COLO668 (cell line): ENCODE data around the gene NRP1.
"Not testable (repeated sequence)": the region's sequence is repeated elsewhere in the genome, so short reads cannot be mapped to it uniquely, and the experiment has no call there.

ENCODE experiments used
- DNase-seq: peaks from one replicate; lab custom pipeline; 2025; ENCODE audit not compliant: unreplicated experiment; lab: John Stamatoyannopoulos, UW

NRP1 gene

GRCh38 chr10:33154590-33154989 lies 179.9 kb downstream of the NRP1 start:
- DNase-seq, result no peak

DNA sequence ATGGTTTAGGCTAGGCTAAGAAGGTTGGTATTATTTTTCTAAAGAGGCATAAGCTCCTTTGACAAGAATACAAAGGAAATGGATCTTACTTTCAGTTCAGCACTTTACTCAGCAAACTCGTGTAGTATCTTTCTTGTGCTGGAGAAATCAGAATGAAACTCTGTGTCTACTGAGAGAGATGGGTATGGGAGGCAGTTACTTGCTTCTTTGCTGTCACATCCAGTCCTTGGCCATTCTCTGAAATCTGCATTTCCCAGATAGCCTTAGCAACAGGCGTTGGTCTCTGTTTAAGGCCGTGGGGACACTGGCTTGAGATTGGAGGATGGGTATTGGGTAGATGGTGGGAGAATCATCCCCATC lies 180.5 kb downstream of the NRP1 start:
- no peak for DNase-seq

DNA sequence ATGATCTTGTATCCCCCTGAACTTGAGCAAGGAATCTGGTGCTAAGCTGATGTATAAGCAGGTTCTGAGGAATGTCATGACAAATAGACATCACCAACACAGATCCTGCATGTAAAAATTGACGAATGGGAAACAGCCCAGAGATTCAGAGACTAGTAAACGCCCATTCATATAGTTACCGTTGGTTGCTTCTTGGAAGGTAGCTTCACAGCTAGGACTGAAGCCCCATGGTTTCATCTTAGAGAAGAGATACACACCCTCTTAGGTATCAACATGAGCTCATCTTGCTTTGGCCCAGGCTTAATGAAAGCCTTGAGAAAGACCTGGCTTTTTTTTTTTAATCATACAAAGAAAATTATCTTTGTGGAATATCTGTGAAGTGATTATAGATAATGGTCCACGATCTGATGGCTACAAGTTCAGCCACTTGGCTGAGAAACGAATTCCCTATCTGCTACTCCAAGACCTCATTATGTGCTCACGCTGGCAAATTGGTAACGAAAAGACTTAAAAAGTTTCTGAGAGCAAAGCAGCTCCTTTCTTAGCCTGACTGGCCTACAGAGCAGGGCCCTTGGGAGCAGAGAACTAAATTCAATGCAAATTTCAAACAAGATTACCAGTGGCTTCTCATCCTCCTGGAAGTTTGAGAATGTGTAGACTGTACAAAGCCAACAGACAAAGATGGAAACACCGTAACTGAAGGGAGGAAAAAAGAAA lies 181.1 kb downstream of the NRP1 start:
- DNase-seq, result no peak

GRCh38 chr10:33152750-33153149 lies 181.7 kb downstream of the NRP1 start:
- DNase-seq, result no peak

- DNase-seq, result no peak
These were observed 182.3 kb downstream of the NRP1 start for GRCh38 chr10:33152146-33152545.

GRCh38 chr10:33151344-33151864 lies 183.1 kb downstream of the NRP1 start:
- no peak for DNase-seq

- no peak for DNase-seq
These were observed 183.6 kb downstream of the NRP1 start for GRCh38 chr10:33150889-33151288.

DNA sequence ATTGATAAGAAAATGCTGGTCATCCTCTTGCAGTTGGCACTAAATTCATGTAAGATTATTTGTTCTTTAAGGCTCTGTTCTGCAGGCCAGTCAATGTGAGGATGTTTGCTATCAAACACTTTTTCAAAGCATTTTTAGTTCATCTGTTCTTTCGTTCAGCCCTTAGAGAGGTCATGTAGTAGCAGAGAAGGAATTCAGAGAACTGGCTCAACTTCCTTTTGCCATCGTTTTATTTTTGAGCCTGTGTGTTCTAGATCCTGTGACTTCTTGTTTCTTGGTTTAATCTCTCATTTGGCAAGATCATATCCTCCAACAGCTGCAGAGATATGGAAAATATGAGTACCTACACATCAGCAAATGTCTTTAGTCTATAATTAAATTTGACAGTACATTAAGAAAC lies 184.3 kb downstream of the NRP1 start:
- DNase-seq, result no peak

GRCh38 chr10:33147013-33147310 lies 187.5 kb downstream of the NRP1 start:
- no peak for DNase-seq

DNA sequence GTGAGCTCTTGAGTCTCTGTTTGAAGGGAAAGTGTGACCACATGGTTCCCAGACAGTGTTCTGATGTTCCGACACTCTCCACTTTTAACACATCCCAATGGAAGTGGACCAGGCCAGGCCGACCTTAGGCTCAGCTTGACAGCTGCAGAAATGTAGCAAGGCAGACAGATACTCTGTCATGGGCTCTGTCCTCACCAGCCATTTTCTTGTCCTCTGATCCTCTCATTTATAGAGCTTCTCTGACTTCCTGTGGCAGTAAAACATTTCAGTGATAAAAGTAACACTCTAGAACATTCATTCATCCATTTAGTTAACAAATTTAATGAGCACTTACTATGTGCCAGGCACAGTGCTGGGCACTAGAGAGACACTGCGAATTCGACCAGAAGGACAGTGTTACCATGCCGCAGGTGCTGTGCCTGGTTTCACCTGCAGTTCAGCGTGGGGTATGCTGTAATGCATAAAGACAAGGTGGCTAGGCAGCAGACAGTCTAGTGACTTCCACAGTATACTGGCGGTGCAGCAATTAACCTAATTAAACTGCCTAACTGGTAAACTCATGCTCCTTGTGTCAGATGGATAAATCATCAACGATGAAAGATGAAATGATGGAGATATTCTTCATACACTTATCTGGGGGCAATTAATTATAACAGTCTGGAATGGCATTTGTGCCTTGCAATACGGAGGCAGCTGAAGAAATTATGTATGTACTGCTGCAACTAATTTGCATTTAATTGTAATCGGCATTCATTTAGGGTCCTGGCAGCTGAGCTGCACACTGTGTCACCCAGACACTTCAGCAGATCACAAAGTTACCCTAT lies 188.1 kb downstream of the NRP1 start:
- no peak for DNase-seq

- no peak for DNase-seq
These were observed 188.8 kb downstream of the NRP1 start for GRCh38 chr10:33145451-33146188.

DNA sequence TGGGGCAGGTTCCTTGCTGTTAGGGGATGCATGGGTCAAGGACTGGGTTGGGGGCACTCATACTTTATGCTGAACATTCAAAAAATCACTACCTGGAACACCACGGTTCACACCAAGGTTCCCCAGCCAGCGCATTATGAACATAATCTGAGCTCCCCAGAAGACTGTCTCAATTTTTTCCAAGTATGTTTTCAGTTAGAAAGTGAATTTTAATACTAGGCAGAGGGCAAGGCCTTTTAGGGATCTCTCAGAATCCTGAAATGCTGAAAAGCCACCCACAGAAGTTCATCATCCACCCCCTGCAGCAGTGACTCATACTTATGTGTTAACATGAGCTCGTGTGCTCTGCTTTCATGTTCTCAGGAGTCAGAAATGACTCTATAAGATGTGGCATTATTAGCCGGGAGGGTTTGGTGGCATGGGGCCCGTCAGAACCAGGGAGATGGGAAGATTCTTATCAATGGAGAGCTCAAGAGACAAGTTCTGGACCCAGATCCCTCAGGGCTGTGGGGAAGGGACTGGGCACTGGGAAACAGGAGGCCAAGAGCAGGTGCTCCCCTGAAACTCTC lies 191.2 kb downstream of the NRP1 start:
- DNase-seq, result no peak

- no peak for DNase-seq
These were observed 192.2 kb downstream of the NRP1 start for GRCh38 chr10:33142295-33142694.

DNA sequence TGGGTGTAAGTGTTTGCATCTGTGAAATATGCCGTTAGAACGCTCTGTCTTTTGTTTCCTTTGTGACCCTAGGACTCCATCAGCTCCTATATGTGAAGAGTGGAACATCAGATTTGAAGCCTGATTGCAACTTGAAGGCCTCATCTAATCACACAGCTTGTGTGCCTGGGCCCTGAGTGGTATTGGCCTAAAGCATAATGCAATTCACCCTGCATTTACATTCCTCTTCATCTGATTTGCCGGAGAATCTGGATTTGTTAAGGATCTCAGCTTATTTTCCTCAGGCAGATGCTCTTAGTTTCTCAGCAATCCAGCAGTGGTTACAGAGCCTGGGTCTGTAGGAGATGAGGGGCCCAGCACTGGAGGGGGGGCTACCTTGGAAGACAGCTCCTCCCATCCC lies 193.2 kb downstream of the NRP1 start:
- no peak for DNase-seq

GRCh38 chr10:33139181-33139646 lies 195.3 kb downstream of the NRP1 start:
- no peak for DNase-seq

- not testable (repeated sequence) for DNase-seq
These were observed 195.8 kb downstream of the NRP1 start for GRCh38 chr10:33138686-33139085.

GRCh38 chr10:33137356-33138005 lies 197.0 kb downstream of the NRP1 start:
- no peak for DNase-seq

DNA sequence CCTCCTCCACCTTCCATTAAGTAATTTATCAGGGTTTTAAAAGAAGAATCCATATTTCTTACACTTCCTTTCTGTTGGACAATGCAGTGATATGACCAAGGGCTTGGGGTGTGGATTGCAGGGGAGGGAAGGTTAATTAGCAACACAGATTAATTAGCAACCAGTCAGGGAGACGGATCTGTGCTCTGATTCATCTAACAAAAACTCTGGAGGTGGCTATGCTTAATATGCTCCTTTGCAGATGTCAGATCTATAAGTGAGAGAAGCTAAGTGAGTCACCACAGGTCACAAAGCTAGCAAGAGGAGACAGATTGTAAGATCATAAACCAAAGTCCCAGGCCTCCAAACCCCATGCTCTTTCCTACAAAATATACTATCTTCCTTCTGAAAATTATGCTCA lies 197.7 kb downstream of the NRP1 start:
- no peak for DNase-seq

DNA sequence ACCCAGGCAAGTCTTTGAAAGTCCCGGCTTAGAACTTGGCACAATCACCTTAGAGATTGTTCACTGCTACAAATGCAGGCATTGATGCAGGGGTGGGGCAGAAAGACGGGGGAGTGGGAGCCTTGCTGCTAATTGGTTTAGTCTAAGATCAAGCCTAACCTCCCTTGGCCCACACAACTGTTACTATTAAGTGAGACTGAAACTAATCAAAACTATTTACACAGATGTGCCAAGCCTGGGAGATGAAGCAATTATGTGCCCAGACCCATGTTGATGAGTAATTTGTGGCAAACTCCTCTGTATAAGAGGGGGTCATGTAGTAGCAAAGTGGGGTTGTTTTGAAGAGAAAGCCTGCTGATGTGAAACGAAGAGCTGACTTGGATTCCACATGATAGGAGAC lies 198.2 kb downstream of the NRP1 start:
- DNase-seq, result no peak

DNA sequence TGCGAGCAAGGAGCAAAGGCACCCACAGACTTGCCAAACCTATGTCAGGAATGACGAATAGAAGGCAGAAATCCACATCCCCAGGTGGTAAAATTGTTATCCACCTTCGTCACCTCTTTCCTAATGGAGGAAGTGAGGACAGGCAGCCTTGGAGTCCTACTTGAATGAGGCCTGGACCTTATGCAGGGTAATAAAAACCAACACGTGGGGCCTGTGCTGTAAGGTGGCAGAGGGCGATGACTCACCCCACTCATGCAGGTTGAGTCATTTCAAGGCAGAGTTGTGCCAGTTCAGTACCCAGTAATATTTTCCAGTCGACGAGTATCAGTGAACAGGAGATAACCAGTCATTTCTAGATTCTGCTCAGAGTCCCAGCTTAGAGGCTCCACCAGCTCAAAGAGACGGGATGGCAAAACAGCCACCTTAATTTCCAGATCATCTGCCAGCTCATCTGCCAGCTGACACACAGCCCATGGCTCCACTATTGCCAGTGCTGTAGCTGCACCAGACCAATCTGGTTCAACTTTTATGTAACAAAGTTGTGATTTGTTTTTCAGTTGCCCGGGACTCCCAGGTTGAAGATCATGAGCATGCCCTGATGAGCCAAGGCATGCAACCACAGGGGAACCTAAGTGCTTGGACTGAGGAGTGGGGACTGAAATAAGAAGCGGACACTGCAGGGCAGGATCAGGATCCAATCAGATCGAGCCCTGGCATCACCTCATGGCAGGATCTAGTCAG lies 200.3 kb downstream of the NRP1 start:
- DNase-seq, result peak; percentile 63
